GM19468 (cell line): ENCODE measurements around the gene FHIP2A.
"Not testable (repeated sequence)": the region's sequence is repeated elsewhere in the genome, so short reads cannot be mapped to it uniquely, and the experiment has no call there.

ENCODE experiments used
- ATAC-seq: cut with Tn5 transposase; IDR thresholded peaks from one replicate; pipeline ENCODE4 v1.9.1; 2021; ENCODE audit warnings: mild to moderate bottlenecking, moderate library complexity, moderate number of reproducible peaks; ENCODE audit not compliant: unreplicated experiment; ENCODE audit errors: extremely low read depth

The FHIP2A gene

GRCh38 chr10:114855776-114856543 lies 34.4 kb downstream of the FHIP2A start:
- no peak for ATAC-seq

DNA sequence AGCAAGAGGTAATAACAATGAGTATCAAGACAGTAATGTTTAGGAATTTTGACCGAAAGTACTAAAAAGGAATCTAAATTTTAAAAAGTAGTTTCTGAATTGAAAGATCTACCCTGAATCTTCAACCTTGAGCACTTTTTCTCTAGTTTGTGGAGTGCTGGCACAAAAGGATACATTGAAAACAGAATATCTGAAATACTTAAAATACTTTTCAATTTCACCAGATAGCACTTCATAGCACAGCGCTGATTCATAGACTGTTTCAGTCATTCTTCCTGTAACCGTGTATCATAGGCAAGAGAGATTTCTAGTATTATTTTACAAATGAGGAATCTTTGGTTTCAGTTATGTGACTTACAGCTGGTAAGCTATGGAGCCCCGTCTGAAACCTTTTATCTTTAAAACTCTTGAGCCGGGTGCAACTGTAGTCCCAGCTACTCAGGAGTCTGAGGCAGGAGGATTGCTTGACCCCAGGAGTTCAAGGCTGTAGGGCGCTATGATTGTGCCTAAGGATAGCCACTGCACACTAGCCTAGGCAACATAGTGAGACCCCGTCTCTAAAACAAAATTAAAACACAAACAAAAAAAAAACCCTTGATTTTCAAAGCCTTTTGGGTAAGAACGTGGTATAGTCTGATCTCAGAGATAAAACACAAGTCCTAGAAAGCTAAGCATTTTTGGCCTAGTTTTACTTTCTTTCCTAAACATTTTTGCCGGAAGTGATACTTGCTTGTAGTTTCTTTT lies 35.1 kb downstream of the FHIP2A start:
- no peak for ATAC-seq

DNA sequence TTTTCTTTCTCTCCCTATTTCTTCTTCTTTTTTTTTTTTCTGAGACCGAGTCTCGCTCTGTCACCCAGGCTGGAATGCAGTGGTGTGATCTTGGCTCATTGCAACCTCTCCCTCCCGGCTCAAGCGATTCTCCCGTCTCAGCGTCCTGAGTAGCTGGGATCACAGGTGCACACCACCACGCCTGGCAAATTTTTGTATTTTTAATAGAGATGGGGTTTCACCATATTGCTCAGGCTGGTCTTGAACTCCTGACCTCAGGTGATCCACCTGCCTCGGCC lies 35.6 kb downstream of the FHIP2A start:
- ATAC-seq, result not testable (repeated sequence)

DNA sequence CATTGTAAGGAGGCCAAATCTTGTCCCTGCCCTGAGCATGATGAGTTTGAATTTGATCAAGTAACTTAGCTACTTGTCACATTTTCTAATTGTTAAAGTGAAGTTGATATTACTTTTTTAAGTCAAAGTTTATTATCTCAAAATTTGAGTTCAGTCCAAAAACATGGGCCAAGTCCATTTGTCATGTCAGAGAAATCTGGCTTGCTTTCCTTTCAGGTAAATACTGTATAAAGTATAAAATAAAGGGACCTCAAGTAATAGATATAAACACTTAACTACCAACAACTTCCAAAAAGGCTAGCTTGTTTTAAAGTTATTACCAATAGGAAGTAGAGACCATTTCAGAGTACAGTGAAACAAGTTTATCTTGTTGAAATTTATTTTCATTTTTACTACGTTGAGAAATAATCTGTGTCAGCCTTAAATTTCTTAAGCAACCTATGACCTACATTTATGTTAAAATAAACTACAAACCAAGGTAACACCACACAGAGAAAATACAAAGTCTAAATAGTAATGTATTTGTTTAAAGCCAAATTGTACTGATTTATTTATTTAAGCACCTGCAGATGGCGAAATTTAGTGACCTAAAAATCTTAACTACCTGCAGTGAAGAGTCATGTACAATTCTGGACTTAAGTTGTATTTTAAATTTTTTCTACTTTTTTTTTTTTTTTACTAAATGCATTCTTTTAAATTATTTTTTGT lies 36.5 kb downstream of the FHIP2A start:
- no peak for ATAC-seq

GRCh38 chr10:114859222-114859621 lies 37.6 kb downstream of the FHIP2A start:
- ATAC-seq, result no peak

DNA sequence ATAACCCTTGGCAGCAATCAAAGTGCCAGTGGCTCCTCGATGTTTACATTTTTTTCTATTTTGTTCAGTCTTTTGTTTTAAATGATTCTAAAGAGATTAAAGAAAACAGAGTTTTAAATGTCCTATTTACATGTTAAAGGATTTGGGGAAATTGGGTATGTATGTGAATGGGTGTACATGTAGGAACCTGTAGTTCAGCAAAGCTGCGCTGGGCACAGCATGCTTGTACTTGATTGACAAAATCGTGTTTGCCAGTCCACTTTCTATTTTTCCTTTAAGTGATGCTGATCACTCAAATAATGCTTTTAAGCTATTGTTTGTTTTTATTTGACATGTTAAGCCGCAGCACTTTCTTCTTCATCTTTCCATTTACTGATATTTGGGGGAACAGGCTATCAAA lies 40.9 kb downstream of the FHIP2A start:
- no peak for ATAC-seq

- no peak for ATAC-seq
Measured at GRCh38 chr10:114867365-114867764, 45.8 kb downstream of the FHIP2A start.

- ATAC-seq, result no peak
Measured at GRCh38 chr10:114868870-114869519, 47.4 kb downstream of the FHIP2A start.

GRCh38 chr10:114869520-114869892 lies 47.9 kb downstream of the FHIP2A start:
- no peak for ATAC-seq

DNA sequence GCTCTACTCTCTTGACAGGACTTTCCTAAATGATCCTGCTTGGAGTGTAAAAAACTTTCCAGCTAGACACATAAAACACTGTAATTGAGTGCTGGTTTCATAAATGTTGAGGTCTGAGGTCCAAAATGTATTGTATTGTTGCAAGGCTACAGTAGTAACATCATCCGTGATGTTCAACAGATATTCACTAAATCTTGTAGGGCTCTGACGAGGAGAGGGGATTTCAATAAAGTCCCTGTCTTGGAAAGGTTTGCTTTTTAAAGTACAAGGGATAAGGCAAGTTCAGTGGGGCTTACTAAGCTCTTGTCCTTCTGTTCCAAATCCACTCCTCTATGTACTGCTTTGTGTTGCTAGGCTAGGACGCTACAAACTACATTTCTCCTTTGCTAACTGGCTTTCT lies 48.9 kb downstream of the FHIP2A start:
- ATAC-seq, result no peak

GRCh38 chr10:114871379-114871778 lies 49.8 kb downstream of the FHIP2A start:
- ATAC-seq, result no peak
